ENCODE results near the gene FNDC5.

- no peak for TF ChIP-seq EZH2 (IDR thresholded peaks at IDR 0.05)
- no peak for TF ChIP-seq CTCF (IDR thresholded peaks at IDR 0.05)
- TF ChIP-seq EZH2phosphoT487 (IDR thresholded peaks at IDR 0.05), result no peak
Observed at GRCh38 chr1:32877211-32878110, 6.7 kb upstream of the FNDC5 start.
